H9 (cell line): ENCODE results near the gene BCORL1. TPM values are rescaled to one million over a fixed set of nuclear protein-coding genes. Genes with fewer than 3 reads are reported as not detected.
A peak's percentile ranks its signal among the peaks of the same experiment; 100 is the strongest.

Source experiments
- DNase-seq: peaks from one replicate; pipeline ENCODE4 v3.0.0-alpha.2; 2017
- H2AFZ ChIP-seq: one replicate; pipeline ENCODE4 v1.6.1; 2013; ENCODE audit warnings: mild to moderate bottlenecking, low read length, control low read depth, moderate library complexity
- H2AK5ac ChIP-seq: 2 replicates; pipeline ENCODE4 v1.6.1; 2013; ENCODE audit warnings: low read length, control low read depth, mixed read lengths; ENCODE audit not compliant: insufficient read length
- H2BK120ac ChIP-seq: one replicate; pipeline ENCODE4 v1.6.1; 2013; ENCODE audit warnings: low read depth, mild to moderate bottlenecking, low read length, control low read depth, inconsistent platforms; ENCODE audit not compliant: poor library complexity, severe bottlenecking
- H2BK12ac ChIP-seq: 2 replicates; pipeline ENCODE4 v1.6.1; 2013; ENCODE audit warnings: low read length, control low read depth, mixed read lengths, low read depth; ENCODE audit not compliant: insufficient read length
- H2BK15ac ChIP-seq: 2 replicates; pipeline ENCODE4 v1.6.1; 2013; ENCODE audit warnings: low read depth, low read length, control low read depth
- H2BK20ac ChIP-seq: one replicate; pipeline ENCODE4 v1.6.1; 2013; ENCODE audit warnings: low read depth, mild to moderate bottlenecking, low read length, control low read depth, inconsistent platforms; ENCODE audit not compliant: poor library complexity, severe bottlenecking
- H2BK5ac ChIP-seq: 2 replicates; pipeline ENCODE4 v1.6.1; 2013; ENCODE audit warnings: low read length, control low read depth, mixed read lengths; ENCODE audit not compliant: insufficient read length
- H3K14ac ChIP-seq: 2 replicates; pipeline ENCODE4 v1.6.1; 2013; ENCODE audit warnings: low read length, control low read depth; ENCODE audit not compliant: insufficient read depth
- H3K18ac ChIP-seq: 2 replicates; pipeline ENCODE4 v1.6.1; 2013; ENCODE audit warnings: low read depth, mild to moderate bottlenecking, mixed read lengths, low read length, control low read depth; ENCODE audit not compliant: insufficient read length
- H3K23ac ChIP-seq: 2 replicates; pipeline ENCODE4 v1.6.1; 2013; ENCODE audit warnings: low read length, control low read depth, mixed read lengths, low read depth; ENCODE audit not compliant: insufficient read length
- H3K23me2 ChIP-seq: 2 replicates; pipeline ENCODE4 v1.6.1; 2013; ENCODE audit warnings: low read depth, mild to moderate bottlenecking, mixed read lengths, low read length, control low read depth; ENCODE audit not compliant: insufficient read length, poor library complexity, severe bottlenecking
- H3K27ac ChIP-seq: 2 replicates; pipeline ENCODE4 v1.5.1; 2013; ENCODE audit warnings: low read length, control low read depth, mixed read lengths, low read depth; ENCODE audit not compliant: insufficient read length
- H3K27me3 ChIP-seq: 2 replicates; pipeline ENCODE4 v1.6.1; 2013; ENCODE audit warnings: low read length, control low read depth, inconsistent platforms; ENCODE audit not compliant: insufficient read depth
- H3K4ac ChIP-seq: 2 replicates; pipeline ENCODE4 v1.6.1; 2013; ENCODE audit warnings: low read depth, mild to moderate bottlenecking, control low read depth, inconsistent platforms, low read length, moderate library complexity
- H3K4me1 ChIP-seq: 2 replicates; pipeline ENCODE4 v1.6.1; 2013; ENCODE audit warnings: low read length, control low read depth, inconsistent platforms; ENCODE audit not compliant: insufficient read depth
- H3K4me2 ChIP-seq: 2 replicates; pipeline ENCODE4 v1.6.1; 2013; ENCODE audit warnings: low read length, control low read depth, mixed read lengths; ENCODE audit not compliant: insufficient read length, insufficient read depth
- H3K56ac ChIP-seq: 2 replicates; pipeline ENCODE4 v1.6.1; 2013; ENCODE audit warnings: low read depth, mild to moderate bottlenecking, mixed read lengths, low read length, control low read depth; ENCODE audit not compliant: insufficient read length
- H3K79me1 ChIP-seq: 2 replicates; pipeline ENCODE4 v1.6.1; 2013; ENCODE audit warnings: low read depth, mild to moderate bottlenecking, moderate library complexity, low read length, control low read depth, inconsistent platforms; ENCODE audit not compliant: insufficient read depth, poor library complexity, severe bottlenecking
- H3K79me2 ChIP-seq: 2 replicates; pipeline ENCODE4 v1.6.1; 2013; ENCODE audit warnings: low read length, control low read depth, inconsistent platforms; ENCODE audit not compliant: insufficient read depth
- H3K9ac ChIP-seq: 2 replicates; pipeline ENCODE4 v1.6.1; 2013; ENCODE audit warnings: low read length, control low read depth, mixed read lengths; ENCODE audit not compliant: insufficient read length; ENCODE audit errors: extremely low read depth
- H3K9me3 ChIP-seq: one replicate; pipeline ENCODE4 v1.6.1; 2013; ENCODE audit warnings: low read depth, low read length, inconsistent platforms; ENCODE audit not compliant: control insufficient read depth
- H3T11ph ChIP-seq: one replicate; pipeline ENCODE4 v1.6.1; 2013; ENCODE audit warnings: mild to moderate bottlenecking, low read length, control low read depth, inconsistent platforms
- H4K20me1 ChIP-seq: one replicate; pipeline ENCODE4 v1.6.1; 2013; ENCODE audit not compliant: control insufficient read depth, insufficient read length, insufficient read depth
- H4K5ac ChIP-seq: 2 replicates; pipeline ENCODE4 v1.6.1; 2013; ENCODE audit warnings: low read depth, mild to moderate bottlenecking, mixed read lengths, low read length, control low read depth; ENCODE audit not compliant: insufficient read length
- H4K8ac ChIP-seq: replicated peaks from 2 replicates; pipeline ENCODE4 v1.6.1; 2013; ENCODE audit warnings: low read length, control low read depth, mixed read lengths, low read depth; ENCODE audit not compliant: insufficient read length
- H4K91ac ChIP-seq: 2 replicates; pipeline ENCODE4 v1.6.1; 2013; ENCODE audit warnings: low read depth, mild to moderate bottlenecking, moderate library complexity, mixed read lengths, low read length, control low read depth; ENCODE audit not compliant: insufficient read length
- H3K27ac Mint-ChIP-seq, 3 experiments: 2 replicates in 2 of 3; 3 replicates in 1 of 3; pipeline ENCODE4 v1.8.0; 2020 to 2021; ENCODE audit warnings: mixed read lengths in 3 of 3, mild to moderate bottlenecking in 1 of 3, moderate library complexity in 1 of 3
- H3K27me3 Mint-ChIP-seq: 2 replicates; pipeline ENCODE4 v1.8.0; 2021; ENCODE audit warnings: low read depth, mild to moderate bottlenecking, moderate library complexity, mixed read lengths
- H3K36me3 Mint-ChIP-seq, 3 experiments: 2 replicates in 2 of 3; 3 replicates in 1 of 3; pipeline ENCODE4 v1.8.0; 2020 to 2021; ENCODE audit warnings: low read depth in 3 of 3, mixed read lengths in 3 of 3; ENCODE audit not compliant: insufficient read depth in 1 of 3
- H3K4me1 Mint-ChIP-seq, 2 experiments: 2 replicates each; pipeline ENCODE4 v1.8.0; 2020; ENCODE audit warnings: mixed read lengths in 2 of 2
- H3K4me3 Mint-ChIP-seq, 2 experiments: 2 replicates in 1 of 2; 3 replicates in 1 of 2; pipeline ENCODE4 v1.8.0; 2020 to 2021; ENCODE audit warnings: mild to moderate bottlenecking in 2 of 2, mixed read lengths in 2 of 2, moderate library complexity in 1 of 2
- H3K9me3 Mint-ChIP-seq, 2 experiments: 2 replicates in 1 of 2; 3 replicates in 1 of 2; pipeline ENCODE4 v1.8.0; 2020; ENCODE audit warnings: mild to moderate bottlenecking in 2 of 2, mixed read lengths in 2 of 2, moderate library complexity in 1 of 2
- WGBS: extraction: QIAGEN DNeasy Blood & Tissue Kit; methylation state at CpG from one replicate; pipeline ENCODE4 v1.1.7; 2013; ENCODE audit warnings: missing lambda C conversion rate, low lambda C conversion rate, mixed read lengths; ENCODE audit not compliant: insufficient read length; ENCODE audit errors: extremely low coverage; 5-methylcytosine and 5-hydroxymethylcytosine counted together
- total RNA-seq: library from RNA; stranded (reverse); gene quantifications from 2 replicates; pipeline ENCODE4 v1.2.1, GENCODE V29; 2021
- TF ChIP-seq, protein P1 (sequence below): fragments of 200-600 bp; sonication (generic); conservative IDR thresholded peaks from 3 replicates; pipeline ENCODE4 v1.8.0; 2021; ENCODE audit warnings: antibody characterized with exemption, mild to moderate bottlenecking

BCORL1 gene
- total RNA-seq, 1 experiment from 2014 or later, result 6.1 TPM

GRCh38 chrX:130009658-130010223 lies 27.3 kb downstream of the BCORL1 start:
- H3K9me3 Mint-ChIP-seq, result peaks cover 0 to 79% of the 10 kb centered on the region in 2 experiments; a peak in 2 of 5 replicates
- no peak overlapping the region for H2BK120ac ChIP-seq
- WGBS, result no CpG with 5 or more reads among the region's 10 CpGs
- H2AFZ ChIP-seq, result no peak overlapping the region
- H3K9me3 ChIP-seq, result peaks cover 10% of the 10 kb centered on the region
- H3K4me3 Mint-ChIP-seq, result no peak overlapping the region
- no peak overlapping the region for H2BK20ac ChIP-seq
- no peaks in the 10 kb centered on the region for H3K79me1 ChIP-seq
- H3K27me3 ChIP-seq, result no peaks in the 10 kb centered on the region
- TF ChIP-seq, protein P1, sequence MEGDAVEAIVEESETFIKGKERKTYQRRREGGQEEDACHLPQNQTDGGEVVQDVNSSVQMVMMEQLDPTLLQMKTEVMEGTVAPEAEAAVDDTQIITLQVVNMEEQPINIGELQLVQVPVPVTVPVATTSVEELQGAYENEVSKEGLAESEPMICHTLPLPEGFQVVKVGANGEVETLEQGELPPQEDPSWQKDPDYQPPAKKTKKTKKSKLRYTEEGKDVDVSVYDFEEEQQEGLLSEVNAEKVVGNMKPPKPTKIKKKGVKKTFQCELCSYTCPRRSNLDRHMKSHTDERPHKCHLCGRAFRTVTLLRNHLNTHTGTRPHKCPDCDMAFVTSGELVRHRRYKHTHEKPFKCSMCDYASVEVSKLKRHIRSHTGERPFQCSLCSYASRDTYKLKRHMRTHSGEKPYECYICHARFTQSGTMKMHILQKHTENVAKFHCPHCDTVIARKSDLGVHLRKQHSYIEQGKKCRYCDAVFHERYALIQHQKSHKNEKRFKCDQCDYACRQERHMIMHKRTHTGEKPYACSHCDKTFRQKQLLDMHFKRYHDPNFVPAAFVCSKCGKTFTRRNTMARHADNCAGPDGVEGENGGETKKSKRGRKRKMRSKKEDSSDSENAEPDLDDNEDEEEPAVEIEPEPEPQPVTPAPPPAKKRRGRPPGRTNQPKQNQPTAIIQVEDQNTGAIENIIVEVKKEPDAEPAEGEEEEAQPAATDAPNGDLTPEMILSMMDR, result no peak
- no peak overlapping the region for H3K18ac ChIP-seq
- no peak overlapping the region for H3K4ac ChIP-seq
- no peak overlapping the region for H3K27ac ChIP-seq
- no peak overlapping the region for H3K23ac ChIP-seq
- no peak overlapping the region for H3T11ph ChIP-seq
- H3K79me2 ChIP-seq, result no peaks in the 10 kb centered on the region
- H4K91ac ChIP-seq, result no peak overlapping the region
- no peak overlapping the region for H4K5ac ChIP-seq
- peaks cover 0 to 4% of the 10 kb centered on the region in 2 experiments; a peak in 2 of 4 replicates for H3K4me1 Mint-ChIP-seq
- no peak overlapping the region for H3K56ac ChIP-seq
- DNase-seq, result no peak
- no peak overlapping the region for H3K14ac ChIP-seq
- no peak overlapping the region for H4K8ac ChIP-seq
- peaks cover 0 to 28% (median 19%) of the 10 kb centered on the region in 3 experiments for H3K36me3 Mint-ChIP-seq
- no peaks in the 10 kb centered on the region for H3K23me2 ChIP-seq
- H3K4me1 ChIP-seq, result no peaks in the 10 kb centered on the region
- H2BK12ac ChIP-seq, result no peak overlapping the region
- peak overlapping the region in 1 of 3 experiments; percentile 95; a peak in 1 of 7 replicates for H3K27ac Mint-ChIP-seq
- no peak overlapping the region for H2BK5ac ChIP-seq
- no peaks in the 10 kb centered on the region; the same call in 1 of the 2 replicates for H3K27me3 Mint-ChIP-seq
- no peaks in the 10 kb centered on the region for H4K20me1 ChIP-seq
- H2BK15ac ChIP-seq, result no peak overlapping the region
- H2AK5ac ChIP-seq, result no peak overlapping the region
- no peak overlapping the region for H3K9ac ChIP-seq
- H3K4me2 ChIP-seq, result no peak overlapping the region
